Heart left ventricle (tissue), 16 donors: Measurements from ENCODE around the gene ADD2. TPM values are rescaled to one million over a fixed set of nuclear protein-coding genes. Genes with fewer than 3 reads are reported as not detected.

Experiments
- ATAC-seq, 4 donors: fragments of 200-7000 bp; cut with Tn5 transposase; one replicate each; pipeline ENCODE4 v1.9.1; 2020 to 2022; ENCODE audit warnings: moderate library complexity in 4 of 4, mild to moderate bottlenecking in 3 of 4, moderate number of reproducible peaks in 1 of 4
- DNase-seq, 5 donors: peaks; one replicate each; pipeline ENCODE4 v3.0.0-alpha.2; 2020
- H3K27ac ChIP-seq, 12 donors: fragments of 200-600 bp; sonication (generic) in 4 of 12; one replicate each; pipeline versions ENCODE4 v1.5.0 to v1.8.0; 2016 to 2022; ENCODE audit warnings: mild to moderate bottlenecking in 2 of 12
- H3K27me3 ChIP-seq, 9 donors: fragments of 200-600 bp; sonication (generic) in 2 of 9; one replicate each; pipeline versions ENCODE4 v1.5.1 to v1.8.0; 2016 to 2022; ENCODE audit warnings: mild to moderate bottlenecking in 3 of 9
- H3K36me3 ChIP-seq, 9 donors: fragments of 200-600 bp; sonication (generic) in 2 of 9; one replicate each; pipeline versions ENCODE4 v1.5.0 to v1.8.0; 2018 to 2022; ENCODE audit warnings: mild to moderate bottlenecking in 2 of 9
- H3K4me1 ChIP-seq, 12 donors: fragments of 200-600 bp; sonication (generic) in 4 of 12; one replicate each; pipeline versions ENCODE4 v1.5.0 to v1.8.0; 2016 to 2022; ENCODE audit warnings: mild to moderate bottlenecking in 3 of 12
- H3K4me3 ChIP-seq, 12 donors: fragments of 200-600 bp; sonication (generic) in 4 of 12; one replicate each; pipeline versions ENCODE4 v1.5.0 to v1.8.0; 2017 to 2022; ENCODE audit warnings: mild to moderate bottlenecking in 9 of 12, moderate library complexity in 4 of 12
- H3K9me3 ChIP-seq, 12 donors: fragments of 200-600 bp; sonication (generic) in 4 of 12; one replicate each; pipeline versions ENCODE4 v1.5.0 to v1.8.0; 2016 to 2022; ENCODE audit warnings: mild to moderate bottlenecking in 1 of 12
- CTCF ChIP-seq, 12 donors: fragments of 200-600 bp; sonication (generic) in 4 of 12; IDR thresholded peaks; one replicate each; pipeline versions ENCODE4 v1.5.0 to v1.8.0; 2018 to 2022; ENCODE audit warnings: antibody characterized with exemption in 12 of 12, mild to moderate bottlenecking in 5 of 12
- POLR2A ChIP-seq, 2 donors: fragments of 450-650 bp; IDR thresholded peaks; one replicate each; pipeline ENCODE4 v1.6.1; 2017; ENCODE audit warnings: antibody characterized with exemption in 2 of 2, mild to moderate bottlenecking in 2 of 2, moderate library complexity in 2 of 2
- WGBS, 4 donors: extraction: QIAGEN DNeasy Blood & Tissue Kit in 2 of 4; methylation state at CpG; one replicate each; pipeline versions ENCODE4 v1.1.5 to v1.1.7; 2013 to 2018; 5-methylcytosine and 5-hydroxymethylcytosine counted together
- intact Hi-C, 10 donors: fragments of 100-400 bp; cut with DNase I; formaldehyde crosslinking; loops; one replicate each; pipeline versions ENCODE4 v1.11.1 to v1.14.2; 2022
- polyA plus RNA-seq, 2 donors: library from polyadenylated mRNA; stranded (reverse); fragments of 200-250 nt; gene quantifications; one replicate each; pipeline ENCODE4 v1.2.3, GENCODE V29; 2013
- total RNA-seq, 9 donors: library from RNA; depleted of rRNA in 2 of 9; stranded (reverse); fragments of >200 nt in 2 of 9; fragmentation: NEBNext Ultra II Directional in 3 of 9; extraction: Animal tissue kit (Norgen Biotek cat#: 25700) in 3 of 9; gene quantifications; one replicate each; pipeline versions ENCODE4 v1.1.0 to v1.2.4, GENCODE V29; 2016 to 2023
- donor health status: ischemic (EF 13 %, LVEDD 7.1; RV severe dilation, severe dysfunction).
- donor health status: healthy with polysubstance abuse.
- donor health status: DM: no; HTN: yes; CAD: no.
- donor health status: DM: no; HTN: no; CAD: no.
- donor health status: ischemic (EF 25% LVEDD 6.9; RV normal size, moderate dysfunction).
- donor health status: ischemic (EF 25% LVEDD 5.7; RV mildly dilated, moderate dysfunction).
- donor health status: healthy.
- donor health status: DM: yes; HTN: yes; CAD: no.
- donor health status: ischemic (EF 35%, LVEDD 5.7; RV mildly dilated, moderate dysfunction).
- donor health status: nonischemic (EF 11% LVEDD 7.7; RV severe dilation, severe dysfunction).
- donor health status: DM: yes; HTN: yes; CAD: no.
- donor health status: PGD.
- donor health status: ischemic (EF 29% LVEDD 5.4; RV normal size, mild dysfunction).
- donor health status: nonischemic (EF 23%, LVEDD 6.1; RV moderate dilation, normal function).

ADD2 gene
- total and polyA plus RNA-seq, 11 donors = 0.49 to 7.3 (median 3.0) TPM

DNA sequence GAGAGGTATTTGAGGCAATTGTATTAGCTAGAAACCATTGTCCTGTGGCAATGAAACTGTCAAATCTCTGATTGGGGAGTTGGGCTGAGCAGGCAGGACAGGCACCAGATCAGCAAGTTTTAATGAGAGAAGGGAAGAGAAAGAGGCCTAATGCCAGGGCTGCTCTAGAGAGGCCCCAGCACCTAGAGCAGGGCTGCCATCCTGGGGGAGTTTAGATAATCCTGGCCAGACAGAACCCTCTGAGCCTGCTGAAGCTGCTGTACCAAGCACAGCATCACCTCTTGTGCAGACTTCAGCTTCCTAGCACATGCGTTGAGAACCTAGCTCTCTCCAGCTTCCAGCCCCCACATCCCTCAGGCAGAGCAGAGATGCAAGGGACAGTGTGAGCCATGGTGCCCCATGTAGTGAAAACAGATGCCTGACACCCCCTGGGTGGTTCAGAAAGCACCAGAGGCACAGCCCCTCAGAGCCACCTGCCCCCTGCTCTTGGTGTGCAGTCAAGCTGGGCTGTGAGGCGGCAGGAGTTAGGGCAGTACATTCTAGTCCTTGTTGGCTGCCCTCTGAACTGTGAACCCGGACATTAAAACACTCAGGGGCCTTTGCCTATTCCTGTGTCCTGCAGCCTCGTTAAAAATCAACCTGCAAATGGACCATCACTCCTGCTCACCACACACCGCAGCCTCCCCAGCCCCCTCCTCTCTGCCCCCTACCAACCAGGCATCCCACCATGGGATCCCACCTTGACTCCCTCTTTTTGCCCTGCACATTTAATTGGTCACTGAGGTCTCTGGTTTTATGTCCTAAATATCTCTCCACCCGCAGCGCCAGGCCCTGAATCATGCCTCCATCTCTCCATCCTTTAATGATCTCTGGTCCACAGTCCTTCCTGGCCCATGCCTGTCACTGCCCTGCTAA, 52.7 kb downstream of the ADD2 start:
- H3K36me3 ChIP-seq = no peaks in the 10 kb centered on the region

GRCh38 chr2:70714141-70714905, 53.7 kb downstream of the ADD2 start:
- H3K27ac ChIP-seq = no peak overlapping the region
- 84 to 89% (median 86%) methylated on average over 4 to 5 of the region's 5 CpGs for WGBS, 4 donors
- no peak overlapping the region for H3K4me3 ChIP-seq
- H3K36me3 ChIP-seq = no peaks in the 10 kb centered on the region
- no peaks in the 10 kb centered on the region for H3K9me3 ChIP-seq
- DNase-seq (peak in 1 of 5 donors; percentile 4), ATAC-seq (no peak)
- H3K27me3 ChIP-seq = no peaks in the 10 kb centered on the region
- intact Hi-C loops = no loop called here
- TF ChIP-seq CTCF (IDR thresholded peaks at IDR 0.05) (no peak), POLR2A (IDR thresholded peaks at IDR 0.05) (no peak)
- no peaks in the 10 kb centered on the region for H3K4me1 ChIP-seq

More for the DNA sequence above, 52.7 kb downstream of the ADD2 start:
- no peak for ATAC-seq
- TF ChIP-seq POLR2A (IDR thresholded peaks at IDR 0.05) = no peak
- no peak for TF ChIP-seq CTCF (IDR thresholded peaks at IDR 0.05)
- intact Hi-C loops = no loop called here
- no peaks in the 10 kb centered on the region for H3K4me1 ChIP-seq
- no peaks in the 10 kb centered on the region for H3K9me3 ChIP-seq
- H3K27me3 ChIP-seq = no peaks in the 10 kb centered on the region
- 86 to 92% (median 88%) methylated on average over 7 of the region's 7 CpGs for WGBS, 4 donors
- DNase-seq = no peak
- no peak overlapping the region for H3K4me3 ChIP-seq
- no peak overlapping the region for H3K27ac ChIP-seq

DNA sequence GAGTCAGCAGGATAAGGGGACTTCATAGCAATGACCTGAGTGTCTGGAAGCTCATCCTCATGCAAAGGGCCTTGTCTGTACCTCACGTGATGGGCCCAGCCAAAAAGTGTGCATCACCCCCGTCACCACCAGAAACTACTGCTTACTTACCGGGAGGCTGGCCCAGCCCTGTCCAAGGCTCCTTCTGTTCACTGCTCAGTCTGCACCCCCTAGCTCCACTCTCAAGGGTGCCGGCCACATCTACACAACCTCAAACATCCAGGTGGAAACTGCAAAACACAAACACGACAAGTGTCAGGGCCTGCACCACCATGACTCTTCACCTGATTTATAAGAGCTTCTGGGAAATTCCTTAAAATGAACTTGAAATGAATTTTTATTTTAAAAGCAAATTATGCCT, 55.1 kb downstream of the ADD2 start:
- H3K36me3 ChIP-seq = no peaks in the 10 kb centered on the region
- intact Hi-C loops = no loop called here
- WGBS, 4 donors = 95 to 99% (median 98%) methylated on average over 5 of the region's 5 CpGs

More for the DNA sequence above, 55.1 kb downstream of the ADD2 start:
- DNase-seq = no peak
- Histone ChIP-seq H3K9me3 (no peaks in the 10 kb centered on the region), H3K27ac (no peak overlapping the region), H3K4me1 (no peaks in the 10 kb centered on the region), H3K27me3 (no peaks in the 10 kb centered on the region), H3K4me3 (no peak overlapping the region)
- TF ChIP-seq POLR2A (IDR thresholded peaks at IDR 0.05) (no peak), CTCF (IDR thresholded peaks at IDR 0.05) (no peak)
- ATAC-seq = no peak
